Measurements from ENCODE around the gene RFX5. TPM values are rescaled to one million over a fixed set of nuclear protein-coding genes. Genes with fewer than 3 reads are reported as not detected.

RFX5 gene
- total RNA-seq, result 29.0 and 31.7 TPM in 2 replicates

GRCh38 chr1:151346769-151347522 is at the start of gene RFX5:
TSS of gene RFX5 (minus strand) at chr1:151347252. CDS start at chr1:151346320, 932 bp downstream.

GRCh38 chr1:151372058-151372934 is 25.2 kb upstream of the RFX5 start, which contains the start of gene SELENBP1:
TSS of gene SELENBP1 (minus strand) at chr1:151372705. CDS start at chr1:151372641, 64 bp downstream.

GRCh38 chr1:151327223-151327902 is 19.7 kb downstream of the RFX5 start, which contains the start of gene PI4KB:
TSS of gene PI4KB (minus strand) at chr1:151327416. CDS start at chr1:151316481, 10,935 bp downstream.

Other genes with a start within 250 kb of the RFX5 start
- gene SEMA6C, start 200.6 kb downstream of the RFX5 start, total RNA-seq, result 2.0 and 2.2 TPM in 2 replicates
- not detected in 2 replicates for gene TNFAIP8L2, start 190.6 kb downstream of the RFX5 start, total RNA-seq
- gene LYSMD1, start 181.3 kb downstream of the RFX5 start, total RNA-seq, result 6.6 and 6.7 TPM in 2 replicates
- 25.0 and 27.6 TPM in 2 replicates for gene SCNM1, start 181.1 kb downstream of the RFX5 start, total RNA-seq
- not detected in 2 replicates for gene TMOD4, start 171.3 kb downstream of the RFX5 start, total RNA-seq
- 27.1 and 27.8 TPM in 2 replicates for gene VPS72, start 157.1 kb downstream of the RFX5 start, total RNA-seq
- gene PIP5K1A, start 148.7 kb downstream of the RFX5 start, total RNA-seq, result 66.9 and 68.2 TPM in 2 replicates
- gene PSMD4, start 92.5 kb downstream of the RFX5 start, total RNA-seq, result 164 and 174 TPM in 2 replicates
- gene ZNF687, start 65.0 kb downstream of the RFX5 start, total RNA-seq, result 11.2 and 12.5 TPM in 2 replicates
- gene PI4KB, start 19.8 kb downstream of the RFX5 start, total RNA-seq, result 49.5 and 56.3 TPM in 2 replicates
- 27.1 and 59.5 TPM in 2 replicates for gene SELENBP1, start 25.5 kb upstream of the RFX5 start, total RNA-seq
- 233 and 243 TPM in 2 replicates for gene PSMB4, start 52.3 kb upstream of the RFX5 start, total RNA-seq
- gene POGZ, start 112.2 kb upstream of the RFX5 start, total RNA-seq, result 27.8 and 37.4 TPM in 2 replicates
- gene CGN, start 164.1 kb upstream of the RFX5 start, total RNA-seq, result 0.13 TPM in 1 of 2 replicates, not detected in the other
- 3.5 and 10.5 TPM in 2 replicates for gene TUFT1, start 193.1 kb upstream of the RFX5 start, total RNA-seq

Measured in smooth muscle cell of the pulmonary artery (primary cell).